ENCODE data around the gene CAMK1.

Gene CAMK1

DNA sequence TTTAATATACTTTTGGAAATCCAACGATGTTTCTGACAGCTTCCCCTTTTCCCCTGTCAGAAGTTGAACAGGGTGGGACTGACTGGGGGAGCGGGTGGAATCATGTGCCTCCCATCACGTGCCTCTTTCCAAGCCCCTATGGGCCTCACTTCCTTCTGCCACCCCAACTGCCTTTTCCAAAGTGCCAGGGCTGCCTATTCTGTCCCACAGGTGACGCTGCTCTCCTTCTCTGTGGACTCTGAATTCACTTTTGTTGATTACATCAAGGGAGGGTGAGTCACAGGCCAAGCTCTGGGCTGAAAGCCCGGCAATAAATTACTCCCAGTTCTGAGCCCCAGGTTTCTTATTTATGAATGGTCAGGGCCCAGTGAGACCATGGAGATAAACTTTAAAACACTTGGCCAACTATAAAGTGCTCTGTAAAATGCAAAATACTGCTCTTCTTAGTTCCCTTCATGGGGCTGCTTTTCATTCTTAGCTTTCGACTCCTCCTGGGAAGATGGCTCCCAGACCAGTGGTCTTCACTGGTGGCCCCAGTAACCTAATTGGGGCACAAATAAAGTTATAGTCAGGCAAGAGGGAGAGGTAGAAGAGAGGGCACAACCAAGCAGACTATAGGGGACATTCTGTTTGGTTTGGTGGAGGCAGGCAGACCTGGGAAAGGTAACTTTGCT is 53.8 kb downstream of the CAMK1 start:
- no peak for DNase-seq (ENCODE audit: insufficient read length)
- no peak for FAIRE-seq
- TF ChIP-seq TAF1 (IDR thresholded peaks at IDR 0.05; ENCODE audit: borderline replicate concordance, low read depth, low read length) (no peak), POLR2AphosphoS5 (IDR thresholded peaks at IDR 0.05; ENCODE audit: low read depth, low read length) (no peak), POLR2A (IDR thresholded peaks at IDR 0.05; ENCODE audit: low read depth, low read length) (no peak)

- TF ChIP-seq POLR2AphosphoS5 (IDR thresholded peaks at IDR 0.05; ENCODE audit: low read depth, low read length), result no peak
- TF ChIP-seq TAF1 (IDR thresholded peaks at IDR 0.05; ENCODE audit: borderline replicate concordance, low read depth, low read length), result no peak
- TF ChIP-seq POLR2A (IDR thresholded peaks at IDR 0.05; ENCODE audit: low read depth, low read length), result no peak
- FAIRE-seq (no peak), DNase-seq (ENCODE audit: insufficient read length) (no peak)
Observed at GRCh38 chr3:9715136-9715535, 54.6 kb downstream of the CAMK1 start.

GRCh38 chr3:9713142-9713541 is 56.6 kb downstream of the CAMK1 start:
- DNase-seq (ENCODE audit: insufficient read length), result no peak
- no peak for TF ChIP-seq TAF1 (IDR thresholded peaks at IDR 0.05; ENCODE audit: borderline replicate concordance, low read depth, low read length)
- no peak for TF ChIP-seq POLR2A (IDR thresholded peaks at IDR 0.05; ENCODE audit: low read depth, low read length)
- no peak for TF ChIP-seq POLR2AphosphoS5 (IDR thresholded peaks at IDR 0.05; ENCODE audit: low read depth, low read length)
- no peak for FAIRE-seq

- DNase-seq (ENCODE audit: insufficient read length) (no peak), FAIRE-seq (no peak)
- no peak for TF ChIP-seq TAF1 (IDR thresholded peaks at IDR 0.05; ENCODE audit: borderline replicate concordance, low read depth, low read length)
- no peak for TF ChIP-seq POLR2A (IDR thresholded peaks at IDR 0.05; ENCODE audit: low read depth, low read length)
- TF ChIP-seq POLR2AphosphoS5 (IDR thresholded peaks at IDR 0.05; ENCODE audit: low read depth, low read length), result no peak
Observed at GRCh38 chr3:9712415-9712814, 57.3 kb downstream of the CAMK1 start.

GRCh38 chr3:9710174-9710739 is 59.5 kb downstream of the CAMK1 start:
- FAIRE-seq (no peak), DNase-seq (ENCODE audit: insufficient read length) (no peak)
- no peak for TF ChIP-seq POLR2AphosphoS5 (IDR thresholded peaks at IDR 0.05; ENCODE audit: low read depth, low read length)
- no peak for TF ChIP-seq POLR2A (IDR thresholded peaks at IDR 0.05; ENCODE audit: low read depth, low read length)
- TF ChIP-seq TAF1 (IDR thresholded peaks at IDR 0.05; ENCODE audit: borderline replicate concordance, low read depth, low read length), result no peak

Data from GM12892 (cell line).